CD14-positive monocyte (primary cell): ENCODE measurements around the gene CPNE4. TPM values are rescaled to one million over a fixed set of nuclear protein-coding genes. Genes with fewer than 3 reads are reported as not detected.

Experiments
- DNase-seq, 3 donors: peaks; one replicate each; pipeline ENCODE4 v3.0.0-alpha.2; 2011 to 2022
- H2AFZ ChIP-seq: 2 replicates; pipeline ENCODE4 v1.6.0; 2012; ENCODE audit warnings: mild to moderate bottlenecking, low read depth, low read length, inconsistent platforms; ENCODE audit not compliant: insufficient read depth, poor library complexity, severe bottlenecking
- H3K27ac ChIP-seq, 2 donors: 1 replicate in 1 of 2; 2 replicates in 1 of 2; pipeline ENCODE4 v1.5.1; 2012 to 2013; ENCODE audit warnings: low read length in 2 of 2, control low read depth in 1 of 2, inconsistent platforms in 1 of 2, low read depth in 1 of 2, mild to moderate bottlenecking in 1 of 2
- H3K27me3 ChIP-seq, 2 donors: one replicate each; pipeline versions ENCODE4 v1.6.0 to v1.6.1; 2011 to 2013; ENCODE audit warnings: low read length in 2 of 2; ENCODE audit not compliant: control insufficient read depth in 2 of 2, insufficient read depth in 2 of 2
- H3K36me3 ChIP-seq, 2 donors: replicated peaks in 1 of 2; 1 replicate in 1 of 2; 2 replicates in 1 of 2; pipeline versions ENCODE4 v1.5.1 to v1.6.1; 2012 to 2013; ENCODE audit warnings: low read length in 2 of 2, control low read depth in 1 of 2, inconsistent platforms in 1 of 2, mild to moderate bottlenecking in 1 of 2; ENCODE audit not compliant: insufficient read depth in 2 of 2, control insufficient read depth in 1 of 2
- H3K4me1 ChIP-seq, 2 donors: 1 replicate in 1 of 2; 2 replicates in 1 of 2; pipeline versions ENCODE4 v1.5.1 to v1.6.1; 2012 to 2013; ENCODE audit warnings: low read length in 2 of 2, control low read depth in 1 of 2, inconsistent platforms in 1 of 2, mild to moderate bottlenecking in 1 of 2, moderate library complexity in 1 of 2; ENCODE audit not compliant: insufficient read depth in 2 of 2, control insufficient read depth in 1 of 2
- H3K4me2 ChIP-seq: replicated peaks from 2 replicates; pipeline ENCODE3; 2012; ENCODE audit warnings: low read length, moderate library complexity, mild to moderate bottlenecking; ENCODE audit not compliant: poor library complexity, severe bottlenecking; ENCODE audit errors: extremely low read depth
- H3K4me3 ChIP-seq, 3 experiments: fragments of 200-600 bp in 1 of 3; sonication (generic) in 1 of 3; replicated peaks in 1 of 3; 1 replicate in 2 of 3; 2 replicates in 1 of 3; pipeline ENCODE4 v1.5.1; 2011 to 2013; ENCODE audit warnings: low read length in 3 of 3, mild to moderate bottlenecking in 3 of 3, control low read depth in 2 of 3, low read depth in 2 of 3, inconsistent platforms in 1 of 3, moderate library complexity in 1 of 3
- H3K79me2 ChIP-seq: 2 replicates; pipeline ENCODE4 v1.6.0; 2012; ENCODE audit warnings: mild to moderate bottlenecking, control low read depth, inconsistent platforms, low read length, moderate library complexity; ENCODE audit not compliant: insufficient read depth
- H3K9ac ChIP-seq: 2 replicates; pipeline ENCODE4 v1.6.0; 2017; ENCODE audit warnings: low read length, mild to moderate bottlenecking; ENCODE audit not compliant: insufficient read depth, poor library complexity, severe bottlenecking
- H3K9me3 ChIP-seq, 2 donors: replicated peaks in 1 of 2; 1 replicate in 1 of 2; 2 replicates in 1 of 2; pipeline versions ENCODE4 v1.5.1 to v1.6.1; 2012 to 2013; ENCODE audit warnings: low read length in 2 of 2, control low read depth in 1 of 2; ENCODE audit not compliant: control insufficient read depth in 1 of 2, insufficient read depth in 1 of 2
- H4K20me1 ChIP-seq: 2 replicates; pipeline ENCODE4 v1.6.0; 2012; ENCODE audit warnings: mild to moderate bottlenecking, low read length, control low read depth, moderate library complexity; ENCODE audit not compliant: insufficient read depth
- H3K27ac Mint-ChIP-seq, 7 donors: one replicate each; pipeline ENCODE4 v1.8.0; 2020; ENCODE audit warnings: mild to moderate bottlenecking in 7 of 7, mixed read lengths in 7 of 7, moderate library complexity in 6 of 7, inconsistent platforms in 2 of 7
- H3K27me3 Mint-ChIP-seq, 3 donors: one replicate each; pipeline ENCODE4 v1.8.0; 2021 to 2022; ENCODE audit warnings: low read depth in 3 of 3, mild to moderate bottlenecking in 3 of 3, mixed read lengths in 3 of 3, moderate library complexity in 3 of 3, inconsistent platforms in 1 of 3
- H3K36me3 Mint-ChIP-seq, 2 donors: one replicate each; pipeline ENCODE4 v1.8.0; 2020; ENCODE audit warnings: mixed read lengths in 2 of 2, inconsistent platforms in 1 of 2, mild to moderate bottlenecking in 1 of 2
- H3K4me1 Mint-ChIP-seq: one replicate; pipeline ENCODE4 v1.8.0; 2020; ENCODE audit warnings: mild to moderate bottlenecking, mixed read lengths
- H3K4me3 Mint-ChIP-seq, 2 donors: one replicate each; pipeline ENCODE4 v1.8.0; 2020; ENCODE audit warnings: mild to moderate bottlenecking in 2 of 2, mixed read lengths in 2 of 2, moderate library complexity in 1 of 2
- H3K9me3 Mint-ChIP-seq, 7 donors: one replicate each; pipeline ENCODE4 v1.8.0; 2020 to 2022; ENCODE audit warnings: mixed read lengths in 7 of 7, mild to moderate bottlenecking in 6 of 7, moderate library complexity in 6 of 7, inconsistent platforms in 2 of 7
- CTCF ChIP-seq: fragments of 200-600 bp; IDR thresholded peaks from one replicate; pipeline ENCODE4 v1.8.0; 2022; ENCODE audit warnings: antibody characterized with exemption, mild to moderate bottlenecking
- WGBS: methylation state at CpG from one replicate; pipeline ENCODE4 v1.1.5; 2013; ENCODE audit warnings: missing lambda C conversion rate; ENCODE audit not compliant: insufficient coverage; 5-methylcytosine and 5-hydroxymethylcytosine counted together
- intact Hi-C, 2 donors: fragments of 100-400 bp; cut with micrococcal nuclease; formaldehyde crosslinking; loops; one replicate each; pipeline versions ENCODE4 v1.15.0 to v1.15.1; 2023
- polyA plus RNA-seq, 3 donors: library from polyadenylated mRNA; depleted of rRNA in 1 of 3; unstranded in 2 of 3; stranded (reverse) in 1 of 3; fragments of 300-500 nt in 2 of 3; fragments of >200 nt in 1 of 3; fragmentation: Illumina TruSeq in 2 of 3; gene quantifications; 1 replicate in 2 of 3; 2 replicates in 1 of 3; pipeline ENCODE4 v1.2.3, GENCODE V29; 2012 to 2021

CPNE4 gene
- polyA plus RNA-seq, 3 donors: not detected

- no peaks in the 10 kb centered on the region for H3K9me3 ChIP-seq
Observed at GRCh38 chr3:131716943-131717342, 317.9 kb downstream of the CPNE4 start.

GRCh38 chr3:131716007-131716406 is 318.8 kb downstream of the CPNE4 start:
- no peaks in the 10 kb centered on the region for H3K27me3 Mint-ChIP-seq
- Histone ChIP-seq H3K4me2 (no peak overlapping the region), H3K27ac (no peak overlapping the region), H3K9ac (no peak overlapping the region), H3K4me1 (no peaks in the 10 kb centered on the region), H2AFZ (no peak overlapping the region), H3K27me3 (no peaks in the 10 kb centered on the region), H3K4me3 (no peak overlapping the region), H3K9me3 (no peaks in the 10 kb centered on the region), H4K20me1 (no peaks in the 10 kb centered on the region), H3K79me2 (no peaks in the 10 kb centered on the region), H3K36me3 (no peaks in the 10 kb centered on the region)
- no CpG with 5 or more reads among the region's 1 CpG for WGBS
- H3K4me3 Mint-ChIP-seq: no peak overlapping the region
- no peak for DNase-seq
- no peak for TF ChIP-seq CTCF
- H3K36me3 Mint-ChIP-seq: no peaks in the 10 kb centered on the region
- H3K4me1 Mint-ChIP-seq: no peaks in the 10 kb centered on the region
- no peak overlapping the region for H3K27ac Mint-ChIP-seq
- H3K9me3 Mint-ChIP-seq: no peaks in the 10 kb centered on the region
- intact Hi-C loops: no loop called here

More at GRCh38 chr3:131716943-131717342, 317.9 kb downstream of the CPNE4 start:
- H3K4me3 Mint-ChIP-seq: no peak overlapping the region
- Histone ChIP-seq H3K27ac (no peak overlapping the region), H3K4me2 (no peak overlapping the region), H3K27me3 (no peaks in the 10 kb centered on the region), H3K9ac (no peak overlapping the region), H3K4me3 (no peak overlapping the region), H3K79me2 (no peaks in the 10 kb centered on the region), H4K20me1 (no peaks in the 10 kb centered on the region), H2AFZ (no peak overlapping the region), H3K4me1 (no peaks in the 10 kb centered on the region), H3K36me3 (no peaks in the 10 kb centered on the region)
- no peaks in the 10 kb centered on the region for H3K9me3 Mint-ChIP-seq
- no peak overlapping the region for H3K27ac Mint-ChIP-seq
- WGBS: no CpG with 5 or more reads among the region's 4 CpGs
- H3K27me3 Mint-ChIP-seq: no peaks in the 10 kb centered on the region
- no peak for TF ChIP-seq CTCF
- DNase-seq: no peak
- H3K36me3 Mint-ChIP-seq: no peaks in the 10 kb centered on the region
- intact Hi-C loops: no loop called here
- no peaks in the 10 kb centered on the region for H3K4me1 Mint-ChIP-seq
